Activated T-helper 17 cell treated with anti-CD3 and anti-CD28 coated beads, Interleukin-2, amount 50 U/mL, for 72 hours (primary cell): Measurements from ENCODE around the gene RFWD3. TPM values are rescaled to one million over a fixed set of nuclear protein-coding genes. Genes with fewer than 3 reads are reported as not detected.
A peak's percentile ranks its signal among the peaks of the same experiment; 100 is the strongest.
"Not testable (repeated sequence)": the region's sequence is repeated elsewhere in the genome, so short reads cannot be mapped to it uniquely, and the experiment has no call there.

Experiments
- ATAC-seq: fragments of 150-1000 bp; cut with Tn5 transposase; replicated peaks from 2 replicates; pipeline ENCODE4 v1.10.0; 2021; ENCODE audit warnings: mild to moderate bottlenecking, moderate library complexity
- H3K27ac Mint-ChIP-seq: one replicate; pipeline ENCODE4 v1.8.0; 2022; ENCODE audit warnings: mixed read lengths
- H3K27me3 Mint-ChIP-seq: one replicate; pipeline ENCODE4 v1.8.0; 2022; ENCODE audit warnings: mixed read lengths
- H3K36me3 Mint-ChIP-seq: one replicate; pipeline ENCODE4 v1.8.0; 2022; ENCODE audit warnings: low read depth, mild to moderate bottlenecking, mixed read lengths
- H3K4me1 Mint-ChIP-seq: one replicate; pipeline ENCODE4 v1.8.0; 2022; ENCODE audit warnings: mixed read lengths
- H3K4me3 Mint-ChIP-seq: one replicate; pipeline ENCODE4 v1.8.0; 2022; ENCODE audit warnings: mild to moderate bottlenecking, mixed read lengths
- H3K9me3 Mint-ChIP-seq: one replicate; pipeline ENCODE4 v1.8.0; 2022; ENCODE audit warnings: mixed read lengths
- total RNA-seq, 2 donors: library from RNA; stranded (reverse); gene quantifications; one replicate each; pipeline ENCODE4 v1.2.3, GENCODE V29; 2022

The RFWD3 gene
- total RNA-seq, 2 donors from 2014 or later, result 71.5 to 109 TPM

DNA sequence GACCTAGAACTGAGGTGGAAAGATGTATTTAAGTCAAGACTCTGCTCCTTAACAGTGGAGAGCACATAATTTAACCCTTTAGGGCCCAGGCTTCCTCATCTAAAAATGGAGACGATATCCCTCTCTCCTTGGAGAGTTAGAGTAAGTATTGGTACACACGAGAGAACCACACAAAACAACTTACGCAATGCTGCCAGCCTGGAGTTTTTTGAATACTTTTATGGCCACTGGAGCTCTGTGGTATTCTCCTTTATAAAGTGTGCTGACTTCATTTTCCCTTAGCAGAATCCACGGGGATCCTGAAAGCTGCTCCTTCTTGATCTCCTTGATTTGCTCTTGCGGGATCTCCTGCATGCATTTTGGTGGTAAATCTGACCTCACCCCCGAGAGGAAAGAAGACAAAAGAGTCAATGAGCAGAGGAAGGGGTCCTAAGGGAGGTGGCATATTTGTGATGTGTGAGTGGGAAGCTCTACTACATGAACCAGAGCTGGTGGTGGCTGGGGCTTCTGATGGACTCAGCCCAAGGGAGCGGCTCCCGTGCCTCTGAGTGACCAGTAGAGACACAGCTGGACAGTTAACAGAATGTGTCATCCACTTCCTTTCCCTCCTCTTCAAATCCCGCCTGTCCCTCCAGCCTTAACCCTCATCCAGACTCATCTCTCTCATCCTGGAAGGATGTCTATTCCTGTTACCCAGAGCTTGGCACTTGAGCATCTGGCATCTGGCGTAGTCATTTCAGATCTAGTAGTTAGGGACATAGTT, 24.6 kb upstream of the RFWD3 start:
- H3K27ac Mint-ChIP-seq, result peak overlapping the region; percentile 13
- no peaks in the 10 kb centered on the region for H3K27me3 Mint-ChIP-seq
- peaks cover 99% of the 10 kb centered on the region for H3K36me3 Mint-ChIP-seq
- no peak for ATAC-seq
- peaks cover 8% of the 10 kb centered on the region for H3K4me1 Mint-ChIP-seq
- H3K4me3 Mint-ChIP-seq, result no peak overlapping the region
- no peaks in the 10 kb centered on the region for H3K9me3 Mint-ChIP-seq

DNA sequence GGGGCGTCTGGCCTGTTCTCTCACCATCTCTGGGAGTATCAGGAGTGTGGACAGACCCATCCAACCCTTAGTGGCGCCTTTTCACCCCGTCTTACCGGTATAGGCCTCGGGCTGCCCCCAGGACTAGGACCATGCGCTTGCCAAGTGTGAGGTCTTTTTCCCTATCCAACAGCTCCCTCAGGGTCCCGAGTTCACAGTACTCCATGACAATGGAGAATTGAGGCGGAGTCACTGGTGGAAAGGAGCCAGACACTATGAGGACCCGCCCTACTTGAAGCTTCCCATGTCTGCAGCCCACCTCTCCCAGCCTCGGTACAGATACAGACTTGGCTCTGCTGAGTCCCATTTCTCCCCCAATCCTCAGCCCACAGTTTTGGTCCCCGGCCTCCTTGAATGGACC, 15.9 kb upstream of the RFWD3 start:
- no peaks in the 10 kb centered on the region for H3K27me3 Mint-ChIP-seq
- no peak overlapping the region for H3K27ac Mint-ChIP-seq
- H3K36me3 Mint-ChIP-seq, result peaks cover 97% of the 10 kb centered on the region

DNA sequence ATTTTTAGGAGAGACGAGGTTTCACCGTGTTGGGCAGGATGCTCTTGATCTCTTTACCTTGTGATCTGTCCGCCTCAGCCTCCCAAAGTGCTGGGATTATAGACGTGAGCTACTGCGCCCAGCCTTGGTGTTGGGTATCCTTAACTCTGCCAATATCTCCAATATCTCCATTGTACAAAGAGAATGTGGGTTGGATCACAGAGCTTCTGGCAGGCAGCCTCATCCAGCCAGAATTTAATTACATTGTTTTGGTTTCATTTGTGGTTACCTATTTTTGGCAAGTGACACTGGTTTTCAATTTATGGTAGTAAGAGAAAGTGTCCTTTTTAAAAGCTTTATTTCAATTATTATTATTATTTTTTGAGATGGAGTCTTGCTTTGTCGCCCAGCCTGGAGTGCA, 14.0 kb upstream of the RFWD3 start:
- H3K27me3 Mint-ChIP-seq, result no peaks in the 10 kb centered on the region
- H3K9me3 Mint-ChIP-seq, result no peaks in the 10 kb centered on the region
- H3K36me3 Mint-ChIP-seq, result peaks cover 99% of the 10 kb centered on the region
- no peak for ATAC-seq
- H3K4me3 Mint-ChIP-seq, result no peak overlapping the region
- H3K27ac Mint-ChIP-seq, result no peak overlapping the region
- no peaks in the 10 kb centered on the region for H3K4me1 Mint-ChIP-seq

More for the DNA sequence above, 15.9 kb upstream of the RFWD3 start:
- Mint-ChIP-seq H3K4me1 (no peaks in the 10 kb centered on the region), H3K9me3 (no peaks in the 10 kb centered on the region), H3K4me3 (no peak overlapping the region)
- ATAC-seq, result no peak

DNA sequence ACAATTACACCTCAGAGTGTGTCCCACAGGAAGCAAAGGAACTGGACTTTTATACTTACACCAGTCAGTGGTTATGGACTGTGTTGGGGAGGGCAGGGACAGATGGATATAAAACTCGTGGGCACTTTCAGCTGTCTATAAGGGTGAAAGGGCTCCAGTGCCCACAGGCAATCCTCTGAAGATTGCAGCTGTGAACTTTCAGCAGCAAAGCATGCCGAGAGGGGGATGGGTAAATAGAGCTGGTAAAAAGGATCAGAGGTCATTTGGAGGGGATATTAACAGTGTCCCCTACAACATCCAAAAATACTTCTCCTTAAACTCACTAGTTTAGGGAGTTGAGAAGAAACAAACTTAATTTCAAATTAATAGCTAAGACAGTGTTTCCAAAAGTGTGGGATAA, 13.3 kb upstream of the RFWD3 start:
- Mint-ChIP-seq H3K27ac (no peak overlapping the region), H3K9me3 (no peaks in the 10 kb centered on the region)
- ATAC-seq, result no peak

DNA sequence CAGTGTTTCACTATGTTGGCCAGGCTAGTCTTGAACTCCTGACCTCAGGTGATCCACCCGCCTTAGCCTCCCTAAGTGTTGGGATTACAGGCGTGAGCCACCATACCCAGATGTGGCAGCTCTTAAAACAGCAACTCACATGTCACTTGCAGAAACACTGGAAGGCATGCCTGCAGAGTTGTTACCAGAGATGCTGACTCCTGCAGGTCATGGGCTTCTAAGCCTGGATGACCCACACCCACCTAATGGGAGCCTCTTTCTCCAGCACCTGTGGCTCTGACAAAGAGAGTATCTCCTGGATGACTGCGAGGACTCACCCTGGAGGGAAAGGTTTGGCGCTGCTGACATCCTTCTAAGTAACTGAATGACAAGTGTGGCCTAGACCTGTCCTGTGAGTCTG, 11.2 kb upstream of the RFWD3 start:
- Mint-ChIP-seq H3K9me3 (no peaks in the 10 kb centered on the region), H3K4me3 (no peak overlapping the region), H3K27me3 (no peaks in the 10 kb centered on the region), H3K4me1 (no peaks in the 10 kb centered on the region), H3K36me3 (peaks cover 100% of the 10 kb centered on the region), H3K27ac (no peak overlapping the region)
- no peak for ATAC-seq

More for the DNA sequence above, 13.3 kb upstream of the RFWD3 start:
- Mint-ChIP-seq H3K4me3 (no peak overlapping the region), H3K4me1 (no peaks in the 10 kb centered on the region), H3K27me3 (no peaks in the 10 kb centered on the region), H3K36me3 (peaks cover 99% of the 10 kb centered on the region)

DNA sequence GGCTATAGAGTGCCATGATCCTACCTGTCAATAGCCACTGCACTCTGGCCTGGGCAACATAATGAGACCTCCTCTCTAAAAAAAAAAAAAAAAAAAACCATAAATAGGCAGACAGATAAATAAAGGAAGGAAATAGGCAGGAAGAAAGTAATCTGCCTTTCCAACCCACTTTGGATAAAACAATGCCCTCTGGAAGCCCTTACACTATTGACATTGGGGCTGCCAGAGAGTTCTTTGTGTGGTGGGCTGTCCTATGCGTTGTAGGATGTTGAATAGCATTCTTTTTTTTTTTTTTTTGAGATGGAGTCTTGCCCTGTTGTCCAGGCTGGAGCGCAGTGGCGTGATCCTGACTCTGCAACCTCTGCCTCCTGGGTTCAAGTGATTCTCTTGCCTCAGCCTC, 7.2 kb upstream of the RFWD3 start:
- H3K27me3 Mint-ChIP-seq, result no peaks in the 10 kb centered on the region
- no peak for ATAC-seq
- no peak overlapping the region for H3K4me3 Mint-ChIP-seq
- no peaks in the 10 kb centered on the region for H3K9me3 Mint-ChIP-seq
- no peaks in the 10 kb centered on the region for H3K4me1 Mint-ChIP-seq
- peaks cover 76% of the 10 kb centered on the region for H3K36me3 Mint-ChIP-seq
- no peak overlapping the region for H3K27ac Mint-ChIP-seq

DNA sequence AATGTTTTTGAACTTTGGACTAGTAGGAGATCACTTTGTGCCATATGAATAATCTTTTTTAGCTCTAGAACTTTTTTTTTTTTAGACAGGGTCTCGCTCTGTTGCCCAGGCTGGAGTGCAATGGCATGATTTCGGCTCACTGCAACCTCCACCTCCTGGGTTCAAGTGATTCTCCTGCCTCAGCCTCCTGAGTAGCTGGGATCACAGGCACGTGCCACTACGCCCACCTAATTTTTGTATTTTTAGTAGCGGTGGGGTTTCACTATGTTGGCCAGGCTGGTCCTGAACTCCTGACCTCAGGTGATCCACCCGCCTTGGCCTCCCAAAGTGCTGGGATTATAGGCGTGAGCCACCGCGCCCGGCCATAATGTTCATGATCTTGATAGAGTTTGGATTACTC, 2.2 kb upstream of the RFWD3 start:
- not testable (repeated sequence) for H3K4me1 Mint-ChIP-seq, H3K27me3 Mint-ChIP-seq, H3K9me3 Mint-ChIP-seq, ATAC-seq, H3K27ac Mint-ChIP-seq
- Mint-ChIP-seq H3K4me3 (peak overlapping the region; percentile 96), H3K36me3 (peaks cover 57% of the 10 kb centered on the region)

DNA sequence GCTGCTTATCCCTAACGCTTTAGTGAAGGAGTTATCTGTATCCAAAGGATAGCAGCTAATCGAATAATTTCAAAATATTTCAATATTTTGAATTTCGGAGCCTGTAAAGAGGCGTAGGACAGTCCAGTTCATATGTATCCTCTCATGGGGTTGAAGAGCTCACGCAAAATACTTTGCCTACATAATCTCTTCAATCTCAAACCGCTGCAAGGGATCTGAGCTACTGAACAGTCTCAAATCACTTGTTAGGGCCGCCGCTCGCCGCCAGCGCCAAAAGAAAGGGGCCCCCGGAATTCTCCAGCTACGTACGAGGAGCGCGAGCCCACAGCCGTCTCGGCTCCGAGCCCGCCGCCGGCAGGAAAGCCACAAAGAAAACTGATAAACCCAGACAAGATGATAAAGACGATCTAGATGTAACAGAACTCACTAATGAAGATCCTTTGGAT, 601 bp upstream of the RFWD3 start:
- peaks cover 19% of the 10 kb centered on the region for H3K4me1 Mint-ChIP-seq
- no peaks in the 10 kb centered on the region for H3K9me3 Mint-ChIP-seq
- peak overlapping the region; percentile 96 for H3K4me3 Mint-ChIP-seq
- H3K27ac Mint-ChIP-seq, result peak overlapping the region; percentile 96
- H3K27me3 Mint-ChIP-seq, result no peaks in the 10 kb centered on the region
- ATAC-seq, result no peak
- H3K36me3 Mint-ChIP-seq, result peaks cover 57% of the 10 kb centered on the region

DNA sequence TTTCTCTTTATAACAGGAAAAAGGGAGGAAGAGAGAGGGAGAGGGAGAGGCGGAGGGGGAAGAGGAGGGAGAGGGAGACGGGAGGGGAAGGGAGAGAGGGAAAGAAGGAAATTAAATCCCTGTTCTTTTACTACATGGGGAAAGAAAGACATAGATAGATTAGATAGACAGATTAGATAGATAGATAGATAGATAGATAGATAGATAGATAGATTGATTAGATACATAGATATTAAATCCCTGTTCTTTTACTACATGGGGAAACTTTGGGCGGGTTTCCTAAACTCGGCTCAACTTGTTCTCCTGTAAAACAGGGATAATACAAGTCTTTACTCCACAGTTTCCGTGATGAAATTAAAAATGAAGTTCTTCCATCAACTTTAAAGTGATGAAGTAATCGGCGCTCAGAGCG, 661 bp downstream of the RFWD3 start:
- peaks cover 59% of the 10 kb centered on the region for H3K36me3 Mint-ChIP-seq
- no peaks in the 10 kb centered on the region for H3K9me3 Mint-ChIP-seq
- H3K27me3 Mint-ChIP-seq, result no peaks in the 10 kb centered on the region
- H3K4me3 Mint-ChIP-seq, result peak overlapping the region; percentile 96
- peaks cover 23% of the 10 kb centered on the region for H3K4me1 Mint-ChIP-seq
- ATAC-seq, result no peak
- peak overlapping the region; percentile 82 for H3K27ac Mint-ChIP-seq

DNA sequence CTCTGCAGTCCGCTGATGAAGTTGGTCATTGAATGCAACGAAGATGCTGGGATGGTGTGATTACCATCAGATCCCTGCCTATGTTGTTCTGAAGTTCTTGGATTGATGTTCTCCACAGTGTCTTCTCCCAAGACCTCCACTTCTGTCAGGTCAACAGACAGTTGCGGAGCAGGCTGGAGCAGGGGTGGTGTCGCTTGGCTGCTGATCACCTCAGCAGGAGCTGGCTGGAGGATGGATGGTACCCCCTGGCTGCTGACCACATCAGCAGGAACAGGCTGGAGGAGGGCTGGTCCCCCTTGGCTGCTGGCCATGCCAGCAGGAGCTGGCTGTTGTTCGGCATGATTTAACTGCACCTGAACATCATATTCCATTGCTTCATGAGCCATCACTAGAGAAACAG, 5.6 kb downstream of the RFWD3 start:
- H3K27ac Mint-ChIP-seq, result no peak overlapping the region

DNA sequence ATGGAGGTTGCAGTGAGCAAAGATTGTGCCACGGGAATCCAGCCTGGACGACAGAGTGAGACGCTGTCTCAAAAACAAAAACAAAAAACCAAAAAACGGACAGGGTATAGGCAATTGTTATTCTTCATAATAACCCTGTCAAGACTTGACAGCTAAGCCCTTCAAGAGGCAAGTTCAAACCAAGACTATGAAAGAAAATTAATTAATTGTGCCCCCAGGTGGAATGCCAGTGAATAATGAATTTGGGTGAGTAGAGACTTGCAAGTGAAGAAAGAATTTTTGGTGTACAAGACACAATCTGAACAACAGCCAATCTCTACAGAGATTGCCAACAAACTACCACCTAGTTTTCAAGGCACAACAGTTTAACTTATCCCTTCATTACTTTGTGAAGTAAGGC, 6.3 kb downstream of the RFWD3 start:
- Mint-ChIP-seq H3K4me1 (peaks cover 46% of the 10 kb centered on the region), H3K36me3 (peaks cover 100% of the 10 kb centered on the region), H3K9me3 (no peaks in the 10 kb centered on the region), H3K4me3 (peak overlapping the region; percentile 46), H3K27ac (no peak overlapping the region), H3K27me3 (no peaks in the 10 kb centered on the region)
- ATAC-seq, result no peak

More for the DNA sequence above, 5.6 kb downstream of the RFWD3 start:
- peaks cover 100% of the 10 kb centered on the region for H3K36me3 Mint-ChIP-seq
- H3K27me3 Mint-ChIP-seq, result no peaks in the 10 kb centered on the region
- peak overlapping the region; percentile 46 for H3K4me3 Mint-ChIP-seq
- ATAC-seq, result no peak
- H3K4me1 Mint-ChIP-seq, result peaks cover 46% of the 10 kb centered on the region
- no peaks in the 10 kb centered on the region for H3K9me3 Mint-ChIP-seq

DNA sequence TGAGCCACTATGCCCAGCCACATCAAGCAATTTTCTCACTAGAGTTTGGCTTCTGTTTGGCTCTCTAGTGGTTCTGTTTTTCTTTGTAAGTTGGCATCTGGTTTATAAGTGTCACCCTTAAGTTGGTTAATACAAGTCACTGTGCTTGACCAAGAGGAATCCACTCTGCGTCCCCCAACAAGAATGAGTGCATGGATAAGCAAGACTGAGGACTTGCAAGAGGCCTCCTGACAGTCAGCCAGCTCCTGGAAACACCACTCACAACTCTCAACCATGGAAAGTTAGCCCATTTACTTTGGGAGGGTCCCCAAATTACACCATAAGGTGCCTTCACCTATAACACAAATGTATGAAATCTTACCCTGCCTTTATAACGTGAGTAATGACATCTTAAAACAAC, 7.6 kb downstream of the RFWD3 start:
- no peaks in the 10 kb centered on the region for H3K27me3 Mint-ChIP-seq
- peak overlapping the region; percentile 14 for H3K27ac Mint-ChIP-seq
- peak overlapping the region; percentile 46 for H3K4me3 Mint-ChIP-seq
- H3K36me3 Mint-ChIP-seq, result peaks cover 100% of the 10 kb centered on the region
- H3K4me1 Mint-ChIP-seq, result peaks cover 55% of the 10 kb centered on the region
- no peaks in the 10 kb centered on the region for H3K9me3 Mint-ChIP-seq
- no peak for ATAC-seq

DNA sequence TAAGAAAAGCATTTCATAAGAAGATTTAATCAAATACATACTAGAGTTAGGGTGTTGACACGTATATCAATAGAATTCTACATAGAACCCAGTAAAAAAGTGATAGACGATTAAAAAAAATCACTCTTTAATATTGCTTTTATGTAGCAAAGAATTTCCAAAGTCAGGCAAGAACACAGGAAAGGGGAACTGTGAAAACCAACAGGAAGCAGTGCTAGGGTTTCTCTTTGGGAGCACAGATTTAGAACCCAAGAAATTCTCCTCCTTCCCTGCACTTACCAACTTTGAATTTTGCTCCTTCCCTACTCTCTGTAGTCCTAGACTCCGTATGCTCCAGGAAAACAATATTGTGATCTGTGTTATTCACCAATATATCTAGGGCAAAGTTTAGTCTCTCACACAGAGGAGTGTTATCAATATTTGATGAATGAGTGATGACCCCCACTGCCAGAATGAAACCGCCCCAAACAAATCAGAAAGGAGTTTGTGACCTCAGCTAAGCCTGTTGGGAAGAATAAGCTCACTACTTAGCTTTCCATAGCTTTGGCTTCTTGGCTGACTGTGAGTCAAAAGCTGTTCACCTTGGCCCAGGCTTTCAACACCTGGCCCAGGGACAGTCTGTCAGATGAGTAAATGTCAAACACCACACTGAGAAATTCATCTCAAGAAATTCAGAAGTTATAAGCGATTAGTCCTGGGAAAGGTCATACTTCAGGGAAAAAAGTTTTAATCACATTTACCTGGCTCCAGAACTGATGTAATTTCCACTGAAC, 8.6 kb downstream of the RFWD3 start:
- H3K4me1 Mint-ChIP-seq, result peaks cover 53% of the 10 kb centered on the region
- no peak overlapping the region for H3K27ac Mint-ChIP-seq
- peaks cover 99% of the 10 kb centered on the region for H3K36me3 Mint-ChIP-seq
- H3K4me3 Mint-ChIP-seq, result peak overlapping the region; percentile 46
- no peaks in the 10 kb centered on the region for H3K27me3 Mint-ChIP-seq
- ATAC-seq, result no peak
- no peaks in the 10 kb centered on the region for H3K9me3 Mint-ChIP-seq

DNA sequence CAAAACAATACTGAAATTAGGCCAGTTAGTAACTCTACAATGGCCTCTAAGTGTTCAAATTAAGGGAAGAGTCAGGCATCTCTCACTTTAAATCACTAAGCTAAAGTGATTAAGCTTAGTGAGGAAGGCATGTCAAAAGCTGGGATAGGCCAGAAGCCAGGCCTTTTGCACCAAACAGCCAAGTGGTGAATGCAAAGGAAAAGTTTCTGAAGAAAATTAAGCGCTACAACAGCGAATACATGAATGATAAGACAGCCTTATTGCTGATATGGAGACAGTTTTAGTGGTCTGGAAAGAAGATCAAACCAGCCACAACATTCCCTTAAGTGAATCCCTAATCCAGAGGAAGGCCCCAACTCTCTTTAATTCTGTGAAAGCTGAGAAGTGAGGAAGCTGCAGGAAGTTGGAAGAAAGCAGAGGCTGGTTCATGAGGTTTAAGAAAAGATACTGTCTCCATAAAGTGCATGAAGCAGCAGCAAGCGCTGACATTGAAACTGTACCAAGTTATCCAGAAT, 12.1 kb downstream of the RFWD3 start:
- H3K4me1 Mint-ChIP-seq, result peaks cover 37% of the 10 kb centered on the region
- ATAC-seq, result no peak

DNA sequence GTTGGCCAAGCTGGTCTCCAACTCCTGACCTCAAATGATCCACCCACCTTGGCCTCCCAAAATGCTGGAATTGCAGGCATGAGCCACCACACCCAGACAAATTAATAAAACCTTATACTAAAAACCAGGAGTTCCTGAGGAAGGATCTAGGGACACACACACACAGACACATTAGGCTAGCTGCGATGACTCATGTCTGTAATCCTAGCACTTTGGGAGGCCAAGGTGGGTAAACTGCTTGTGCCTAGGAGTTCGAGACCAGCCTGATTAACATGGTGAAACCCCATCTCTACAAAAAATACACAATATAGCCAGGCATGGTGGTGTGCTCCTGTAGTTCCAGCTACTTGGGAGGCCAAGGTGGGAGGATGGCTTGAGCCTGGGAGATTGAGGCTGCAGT, 13.8 kb downstream of the RFWD3 start:
- not testable (repeated sequence) for H3K27me3 Mint-ChIP-seq, H3K9me3 Mint-ChIP-seq, H3K4me3 Mint-ChIP-seq, ATAC-seq
- H3K4me1 Mint-ChIP-seq, result peaks cover 22% of the 10 kb centered on the region
- peak overlapping the region; percentile 36 for H3K27ac Mint-ChIP-seq
- peaks cover 97% of the 10 kb centered on the region for H3K36me3 Mint-ChIP-seq

More for the DNA sequence above, 12.1 kb downstream of the RFWD3 start:
- H3K4me3 Mint-ChIP-seq, result peak overlapping the region; percentile 2
- no peaks in the 10 kb centered on the region for H3K9me3 Mint-ChIP-seq
- peak overlapping the region; percentile 90 for H3K27ac Mint-ChIP-seq
- peaks cover 97% of the 10 kb centered on the region for H3K36me3 Mint-ChIP-seq
- H3K27me3 Mint-ChIP-seq, result no peaks in the 10 kb centered on the region
